CMK (cell line): ENCODE results near the gene PRRC2B.
"Not testable (repeated sequence)": the region's sequence is repeated elsewhere in the genome, so short reads cannot be mapped to it uniquely, and the experiment has no call there.

Experiments used
- DNase-seq: peaks from one replicate; pipeline ENCODE4 v3.0.0-alpha.2; 2010; ENCODE audit warnings: low read depth

PRRC2B gene

GRCh38 chr9:131472085-131472484 lies 78.2 kb downstream of the PRRC2B start:
- not testable (repeated sequence) for DNase-seq

GRCh38 chr9:131473198-131473885 lies 79.5 kb downstream of the PRRC2B start:
- no peak for DNase-seq

DNA sequence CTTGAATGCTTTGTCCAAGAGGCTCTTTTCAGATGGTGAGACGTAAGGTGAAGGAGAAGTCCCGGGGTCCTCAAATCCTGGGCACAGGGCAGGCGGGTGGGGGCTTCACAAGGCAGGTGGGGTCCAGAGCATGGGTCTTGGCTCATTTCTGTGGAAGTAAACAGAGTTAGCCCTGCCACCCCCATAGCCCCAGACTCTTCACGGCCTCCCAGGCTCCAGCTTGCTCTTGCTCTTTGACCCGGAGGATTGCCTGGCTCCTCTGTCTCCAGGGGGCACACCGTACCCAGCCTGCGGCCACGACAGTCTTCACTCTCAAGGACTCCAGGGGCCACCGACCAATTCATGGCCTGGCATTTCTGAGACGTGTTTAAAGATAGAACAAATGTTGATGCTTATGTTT lies 80.0 kb downstream of the PRRC2B start:
- DNase-seq, result no peak

DNA sequence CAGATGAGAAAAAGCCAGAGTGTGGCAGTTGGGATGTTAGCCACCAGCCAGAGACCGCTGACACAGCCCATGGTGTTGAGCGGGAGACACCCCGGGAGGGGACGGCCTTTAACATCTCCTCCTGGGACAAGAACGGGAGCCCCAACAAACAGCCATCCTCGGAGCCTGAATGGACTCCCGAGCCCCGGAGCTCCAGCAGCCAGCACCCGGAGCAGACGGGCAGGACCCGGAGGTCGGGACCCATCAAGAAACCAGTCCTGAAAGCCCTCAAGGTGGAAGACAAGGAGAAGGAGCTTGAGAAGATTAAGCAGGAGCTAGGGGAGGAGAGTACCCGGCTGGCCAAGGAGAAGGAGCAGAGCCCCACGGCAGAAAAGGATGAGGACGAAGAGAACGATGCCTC lies 80.8 kb downstream of the PRRC2B start:
- DNase-seq, result no peak

DNA sequence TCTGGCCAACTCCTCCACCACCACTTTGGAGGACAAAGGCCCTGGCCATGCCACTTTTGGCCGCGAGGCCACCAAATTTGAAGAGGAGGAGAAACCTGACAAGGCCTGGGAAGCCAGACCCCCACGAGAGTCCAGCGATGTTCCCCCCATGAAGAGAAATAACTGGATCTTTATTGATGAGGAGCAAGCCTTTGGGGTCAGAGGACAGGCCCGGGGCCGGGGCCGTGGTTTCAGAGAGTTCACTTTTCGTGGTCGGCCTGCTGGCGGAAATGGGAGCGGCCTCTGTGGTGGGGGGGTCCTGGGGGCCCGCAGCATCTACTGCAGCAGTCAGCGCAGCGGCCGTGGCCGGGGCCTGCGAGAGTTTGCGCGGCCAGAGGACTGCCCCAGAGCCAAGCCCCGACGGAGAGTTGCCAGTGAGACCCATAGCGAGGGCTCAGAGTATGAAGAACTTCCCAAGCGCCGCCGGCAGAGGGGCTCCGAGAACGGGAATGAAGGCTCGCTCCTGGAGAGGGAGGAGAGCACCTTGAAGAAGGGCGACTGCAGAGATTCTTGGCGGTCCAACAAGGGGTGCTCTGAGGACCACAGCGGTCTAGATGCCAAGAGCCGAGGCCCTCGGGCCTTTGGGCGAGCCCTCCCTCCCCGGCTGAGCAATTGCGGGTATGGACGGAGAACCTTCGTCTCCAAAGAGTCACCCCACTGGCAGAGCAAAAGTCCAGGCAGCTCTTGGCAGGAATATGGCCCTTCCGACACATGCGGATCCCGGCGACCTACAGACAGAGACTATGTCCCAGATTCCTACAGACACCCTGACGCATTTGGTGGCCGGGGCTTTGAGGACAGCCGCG lies 81.4 kb downstream of the PRRC2B start:
- DNase-seq, result no peak

GRCh38 chr9:131475956-131476776 lies 82.3 kb downstream of the PRRC2B start:
- no peak for DNase-seq

DNA sequence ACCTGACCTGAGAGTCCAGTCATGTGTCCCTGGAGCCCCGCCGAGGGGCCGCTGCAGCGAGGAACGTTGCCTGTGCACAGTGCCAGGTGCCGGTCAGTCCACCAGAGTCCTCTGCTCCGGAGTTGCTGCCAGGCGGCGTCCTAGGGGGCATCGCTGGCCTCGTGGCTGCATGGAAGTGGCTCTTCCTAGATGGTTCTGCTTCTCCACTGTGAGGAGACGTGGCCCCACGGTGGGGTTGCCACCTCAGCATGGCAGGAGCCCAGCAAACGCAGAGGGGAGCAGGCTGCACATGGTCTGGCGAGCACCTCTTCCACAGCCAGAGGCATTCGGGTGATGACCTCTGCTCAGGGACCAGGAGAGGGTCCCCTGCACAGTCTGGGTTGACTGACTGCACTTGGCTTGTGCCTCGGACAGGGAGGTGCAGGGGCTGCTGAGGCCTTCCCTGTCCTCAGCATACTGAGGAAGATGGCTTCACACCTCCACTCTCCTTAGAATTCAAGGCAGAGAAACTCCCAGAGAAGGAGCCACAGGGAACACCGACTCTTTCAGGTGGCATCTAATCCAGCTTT lies 83.0 kb downstream of the PRRC2B start:
- no peak for DNase-seq

GRCh38 chr9:131477367-131477766 lies 83.5 kb downstream of the PRRC2B start:
- no peak for DNase-seq

DNA sequence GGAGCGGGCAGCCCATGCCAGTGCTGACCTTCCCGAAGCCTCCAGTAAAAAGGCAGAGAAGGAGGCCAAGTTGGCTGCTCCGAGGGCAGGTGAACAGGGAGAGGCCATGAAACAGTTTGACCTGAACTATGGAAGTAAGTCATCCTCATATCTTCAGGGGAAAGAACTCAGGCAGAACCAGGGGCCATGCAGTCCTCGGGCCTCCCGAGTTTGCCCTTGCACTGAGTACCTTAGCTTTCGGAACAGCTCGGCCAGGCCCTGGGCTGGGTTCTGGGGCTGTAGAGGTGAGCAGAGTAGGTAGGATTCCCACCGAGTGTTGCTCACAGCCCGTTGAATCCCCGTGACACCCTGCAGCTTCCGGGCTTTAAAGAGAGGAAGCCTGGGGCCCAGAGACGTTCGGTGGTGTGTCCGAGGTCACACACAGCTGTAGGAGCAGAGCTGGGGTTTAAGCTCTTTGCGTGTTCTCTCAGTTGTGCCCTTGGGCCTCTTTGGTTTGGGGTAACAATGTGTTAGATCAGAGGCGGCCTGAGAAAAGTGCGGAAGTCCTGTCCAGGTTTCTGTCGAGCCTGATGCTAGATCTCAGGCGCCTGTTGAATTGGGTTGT lies 84.0 kb downstream of the PRRC2B start:
- no peak for DNase-seq

GRCh38 chr9:131478421-131478868 lies 84.6 kb downstream of the PRRC2B start:
- no peak for DNase-seq

GRCh38 chr9:131478911-131479310 lies 85.0 kb downstream of the PRRC2B start:
- no peak for DNase-seq

- DNase-seq, result no peak
These were observed 86.4 kb downstream of the PRRC2B start for GRCh38 chr9:131480258-131480657.

DNA sequence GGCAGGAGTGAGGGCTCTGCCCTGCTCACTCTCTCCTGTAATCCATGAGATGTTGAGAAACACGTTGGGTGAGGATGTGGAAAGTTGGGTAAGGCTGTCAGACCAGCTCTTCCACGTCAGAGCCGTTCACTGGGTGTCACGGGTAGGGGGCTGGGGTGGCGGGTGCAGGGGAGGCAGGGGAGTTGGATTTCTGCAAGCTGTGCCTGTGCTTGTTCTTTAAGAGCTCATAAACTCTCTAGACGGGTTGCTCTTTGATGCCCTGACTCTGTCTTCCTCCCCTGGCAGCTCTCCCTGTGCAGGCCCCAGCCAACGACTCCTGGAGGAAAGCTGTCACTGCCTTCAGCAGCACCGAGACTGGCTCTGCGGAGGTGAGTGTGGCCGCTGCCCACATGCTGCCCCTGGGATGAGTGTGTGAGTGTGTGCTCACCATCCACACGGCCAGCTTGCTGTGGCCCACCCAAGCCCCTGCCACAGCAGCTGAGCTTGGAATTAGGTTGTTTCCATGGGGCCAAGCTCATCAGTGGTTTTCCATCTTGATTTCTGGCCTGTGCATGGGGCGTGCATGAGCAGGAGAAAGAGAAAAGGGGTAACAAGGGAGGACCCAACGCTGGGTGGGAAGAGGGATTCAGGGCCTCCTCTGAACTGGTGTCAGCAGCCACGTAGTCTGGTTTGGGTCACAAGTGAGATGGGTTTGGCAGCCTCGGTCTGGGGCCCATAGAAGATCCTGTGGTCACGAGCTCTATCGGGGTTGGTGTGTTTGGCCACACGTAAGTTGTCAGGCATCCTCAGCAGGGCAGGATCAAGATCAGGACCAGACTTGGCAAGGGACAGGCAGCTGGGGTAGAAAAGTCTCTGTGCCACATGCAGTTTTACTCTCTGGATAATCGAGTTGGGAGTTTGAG lies 87.8 kb downstream of the PRRC2B start:
- no peak for DNase-seq

GRCh38 chr9:131482343-131483006 lies 88.6 kb downstream of the PRRC2B start:
- DNase-seq, result no peak

GRCh38 chr9:131483319-131484050 lies 89.6 kb downstream of the PRRC2B start:
- no peak for DNase-seq

- DNase-seq, result no peak
These were observed 90.2 kb downstream of the PRRC2B start for GRCh38 chr9:131484051-131484445.

- no peak for DNase-seq
These were observed 90.8 kb downstream of the PRRC2B start for GRCh38 chr9:131484560-131485185.

GRCh38 chr9:131485206-131485605 lies 91.3 kb downstream of the PRRC2B start:
- DNase-seq, result no peak
